Glomerular visceral epithelial cell (primary cell): ENCODE results near the gene SERTAD2.

ENCODE experiments used
- DNase-seq: peaks from one replicate; pipeline ENCODE4 v3.0.0-alpha.2; 2016; ENCODE audit errors: extremely low spot score

Gene SERTAD2

DNA sequence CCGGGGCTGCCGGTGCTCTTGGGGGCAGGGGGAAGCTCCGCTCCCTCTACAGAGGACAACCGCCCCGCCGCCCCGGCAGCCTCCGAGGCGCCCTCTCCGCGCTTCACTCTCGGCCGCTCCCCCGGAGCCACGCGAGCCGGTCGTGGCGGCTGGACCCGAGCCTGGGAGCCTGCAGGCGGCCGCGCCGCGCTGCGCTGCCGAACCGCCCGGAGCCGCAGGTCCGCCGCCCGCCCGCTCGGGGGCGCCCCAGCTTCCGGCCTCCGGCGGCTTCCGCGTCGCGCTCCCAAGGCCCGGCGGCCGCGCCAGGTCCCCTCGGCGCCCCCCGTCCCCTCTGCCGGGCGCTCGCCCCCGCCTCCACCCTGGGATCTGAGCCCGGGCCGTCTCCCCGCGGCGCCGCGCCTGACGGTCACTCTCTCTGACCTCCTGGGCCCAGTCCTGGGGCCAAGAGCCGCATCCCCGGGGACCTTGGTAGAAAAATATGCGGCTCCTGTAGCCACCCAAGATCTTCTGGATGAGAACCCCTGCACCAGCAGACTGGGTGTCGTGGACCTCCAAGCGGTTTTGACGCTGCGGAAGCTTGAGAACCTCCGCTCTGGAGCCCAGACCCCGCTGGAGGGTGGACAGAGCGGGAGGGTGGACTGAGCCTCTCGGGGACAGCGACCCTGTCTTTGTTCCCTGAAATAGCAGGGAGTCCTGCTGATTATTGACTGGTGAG lies 44.3 kb downstream of the SERTAD2 start:
- peak; percentile 23 for DNase-seq

DNA sequence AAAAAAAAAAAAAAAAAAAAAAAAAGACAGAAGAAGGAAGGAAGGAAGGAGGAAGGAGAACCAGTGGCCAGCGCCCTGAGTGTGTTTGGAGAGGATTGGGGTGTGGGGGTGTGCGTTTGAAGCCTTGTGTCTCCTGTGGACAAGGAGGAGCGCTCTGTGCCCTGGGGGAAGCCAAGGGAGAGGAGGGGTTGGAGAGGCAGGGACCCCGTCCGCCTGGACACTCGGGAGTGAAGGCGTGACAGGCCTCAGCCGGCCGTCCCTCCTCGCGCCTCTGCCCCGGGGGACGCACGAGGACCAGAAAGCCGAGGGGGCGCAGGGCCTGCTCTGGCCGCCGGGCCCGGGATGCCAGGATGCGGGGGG lies 44.9 kb downstream of the SERTAD2 start:
- no peak for DNase-seq

DNA sequence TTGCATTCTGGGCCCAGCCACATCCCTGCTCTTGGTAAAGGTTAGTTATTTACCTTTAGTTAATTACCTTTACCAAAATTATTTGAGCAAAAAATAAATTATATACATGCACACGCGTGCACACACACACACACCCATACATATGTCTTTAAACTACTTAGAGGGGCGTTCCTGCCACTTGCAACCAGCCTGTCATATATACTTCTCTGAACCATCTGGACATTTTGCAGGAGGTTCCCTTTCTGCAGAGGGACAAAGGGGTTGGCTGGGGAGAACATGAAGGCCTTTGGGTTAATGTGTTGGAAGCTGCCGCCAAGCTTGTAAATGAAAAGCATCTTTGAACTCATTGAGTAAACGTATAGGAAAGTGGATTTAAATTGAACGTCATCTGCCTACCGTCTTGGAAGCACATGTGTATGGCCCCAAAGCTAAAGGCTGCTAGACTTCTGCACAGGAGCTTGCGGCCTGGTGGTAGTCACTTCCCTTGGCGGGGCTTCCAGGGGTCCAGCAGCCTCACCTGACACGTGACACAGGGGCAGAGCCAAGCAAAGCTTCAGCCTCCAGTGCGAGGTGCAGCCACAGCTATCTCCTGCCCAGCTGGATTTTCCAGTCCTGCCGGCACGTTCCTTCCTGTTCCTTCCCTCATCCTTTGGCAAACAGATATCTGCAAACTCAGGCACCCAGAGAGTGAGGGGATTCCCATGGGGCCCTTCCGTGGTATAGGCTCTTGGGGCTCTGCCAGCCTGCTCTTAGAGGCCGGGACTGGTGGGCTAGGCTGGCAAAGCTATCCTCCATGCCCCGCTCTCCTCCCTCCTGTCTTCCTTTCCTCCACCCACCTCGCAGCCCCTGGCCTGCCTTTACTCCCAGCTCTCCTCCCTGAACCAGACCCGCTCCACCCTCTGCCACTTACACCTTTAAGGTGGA lies 46.1 kb downstream of the SERTAD2 start:
- DNase-seq, result no peak

DNA sequence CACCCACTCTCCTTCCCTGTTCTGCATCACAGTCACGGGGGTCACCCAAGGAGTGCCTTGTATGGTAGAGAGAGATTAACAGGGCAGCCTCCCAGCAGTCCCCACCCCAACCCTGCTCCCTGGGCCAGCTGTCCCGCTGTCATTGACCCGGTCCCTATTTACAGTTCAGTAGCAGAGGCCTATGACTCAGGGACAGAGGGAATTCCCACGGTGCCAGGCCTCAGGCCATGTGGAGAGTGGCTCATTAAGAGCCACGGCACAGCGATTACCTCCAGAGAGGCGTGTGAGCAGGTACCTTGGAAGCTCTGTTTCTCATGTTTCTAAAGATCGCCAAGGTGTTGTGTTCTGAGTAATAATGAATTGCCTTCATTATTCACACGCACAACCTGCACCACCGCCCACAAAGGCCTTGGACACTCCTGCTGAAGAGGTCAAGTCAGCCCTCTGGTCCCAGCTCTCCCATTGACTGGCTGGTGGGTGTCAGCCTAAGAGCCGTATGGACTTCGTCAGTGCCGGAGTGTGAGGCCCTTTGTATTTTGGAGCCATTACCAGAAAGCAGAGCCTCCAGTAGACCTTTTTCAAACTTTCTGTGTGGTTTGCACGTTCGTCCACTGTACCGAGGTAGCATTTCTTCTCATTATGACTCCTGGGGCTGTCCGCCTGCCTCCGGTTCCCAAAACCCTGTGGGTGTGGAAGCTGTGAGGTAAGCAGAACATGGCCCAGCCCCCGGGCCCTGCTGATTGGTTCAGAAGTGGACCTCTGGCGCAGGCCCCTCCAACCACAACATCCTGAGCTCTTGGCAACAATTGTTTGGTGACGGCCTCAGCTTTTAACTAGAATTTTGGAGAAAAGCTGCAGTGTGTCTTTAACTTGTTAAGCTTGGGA lies 47.0 kb downstream of the SERTAD2 start:
- peak; percentile 8 for DNase-seq

DNA sequence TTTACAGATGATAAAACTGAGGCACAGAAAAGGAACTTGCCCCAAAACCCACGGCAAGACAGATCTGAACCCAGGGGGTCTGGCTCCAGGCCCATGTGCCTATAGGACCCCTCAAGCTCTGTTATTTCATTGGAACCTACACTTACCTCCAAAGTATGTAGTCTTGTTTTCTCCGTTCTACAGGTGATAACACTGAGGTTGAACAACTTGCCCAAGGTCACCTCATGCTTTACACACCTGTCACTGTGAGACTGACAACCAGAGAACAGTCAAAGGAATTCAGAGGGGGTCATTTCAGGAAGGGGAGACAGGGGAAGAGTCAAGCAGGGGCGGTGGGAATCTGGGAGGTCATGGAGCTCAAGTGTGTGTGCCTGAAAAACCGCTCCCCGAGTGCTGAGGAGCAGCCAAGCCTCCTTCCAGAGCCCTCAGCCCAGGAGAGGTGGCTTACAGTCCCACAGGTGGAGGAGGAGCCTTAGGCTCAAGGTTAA lies 47.7 kb downstream of the SERTAD2 start:
- no peak for DNase-seq

DNA sequence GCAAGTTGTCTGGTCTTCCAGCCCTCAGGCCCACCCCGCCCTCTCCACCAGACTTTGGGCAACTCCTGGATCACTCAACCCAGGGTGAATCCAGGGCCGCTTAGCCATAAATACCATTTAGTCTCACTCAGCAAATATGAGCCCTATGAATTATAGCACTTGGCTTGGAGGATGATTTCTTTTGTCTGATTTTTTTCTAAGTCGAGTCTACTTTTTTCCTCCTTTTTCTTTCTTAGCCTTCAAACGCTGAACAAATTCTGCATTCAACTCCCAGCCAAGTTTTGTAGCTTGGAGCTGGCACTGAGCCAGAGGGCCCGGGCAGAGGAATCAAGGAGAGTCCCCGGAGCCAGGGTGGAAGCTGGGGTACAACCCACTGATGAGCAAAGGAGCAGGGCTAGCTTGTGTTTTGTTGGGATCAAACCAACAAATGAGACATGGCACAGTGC lies 48.7 kb downstream of the SERTAD2 start:
- no peak for DNase-seq

DNA sequence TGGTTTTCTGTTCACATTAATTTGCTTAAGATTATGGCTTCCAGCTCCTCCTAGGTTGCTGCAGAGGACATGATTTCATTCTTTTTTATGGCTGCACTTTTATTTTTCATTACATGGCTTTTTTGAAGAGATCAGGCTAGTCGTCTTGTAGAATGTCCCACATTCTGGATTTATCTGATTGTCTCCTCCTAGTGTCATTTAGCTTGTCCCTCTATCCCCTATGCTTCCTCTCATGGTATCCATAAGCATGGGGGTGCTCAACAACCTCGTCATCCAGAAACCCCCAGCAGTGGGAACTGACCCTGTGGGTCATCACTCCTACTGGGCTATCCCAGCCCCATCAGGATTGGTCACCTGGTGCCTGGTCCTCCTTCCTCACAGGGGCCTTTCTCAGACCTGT lies 49.6 kb downstream of the SERTAD2 start:
- no peak for DNase-seq

DNA sequence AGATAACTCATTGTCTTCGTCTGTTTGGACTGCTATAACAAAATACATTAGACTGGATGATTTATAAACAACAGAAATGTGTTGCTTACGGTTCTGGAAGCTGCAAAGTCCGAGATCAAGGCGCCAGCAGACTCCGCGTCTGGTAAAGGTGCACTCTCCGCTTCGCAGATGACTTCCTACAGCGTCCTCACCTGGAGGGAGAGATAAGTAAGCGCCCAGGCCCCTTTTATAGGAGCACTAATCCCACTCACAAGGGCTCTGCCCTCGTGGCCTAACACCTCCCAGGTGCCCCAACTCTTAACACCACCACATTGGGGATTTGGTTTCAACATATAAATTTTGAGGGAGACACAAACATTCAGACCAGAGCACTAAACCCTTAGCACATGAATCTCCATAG lies 51.3 kb downstream of the SERTAD2 start:
- no peak for DNase-seq

DNA sequence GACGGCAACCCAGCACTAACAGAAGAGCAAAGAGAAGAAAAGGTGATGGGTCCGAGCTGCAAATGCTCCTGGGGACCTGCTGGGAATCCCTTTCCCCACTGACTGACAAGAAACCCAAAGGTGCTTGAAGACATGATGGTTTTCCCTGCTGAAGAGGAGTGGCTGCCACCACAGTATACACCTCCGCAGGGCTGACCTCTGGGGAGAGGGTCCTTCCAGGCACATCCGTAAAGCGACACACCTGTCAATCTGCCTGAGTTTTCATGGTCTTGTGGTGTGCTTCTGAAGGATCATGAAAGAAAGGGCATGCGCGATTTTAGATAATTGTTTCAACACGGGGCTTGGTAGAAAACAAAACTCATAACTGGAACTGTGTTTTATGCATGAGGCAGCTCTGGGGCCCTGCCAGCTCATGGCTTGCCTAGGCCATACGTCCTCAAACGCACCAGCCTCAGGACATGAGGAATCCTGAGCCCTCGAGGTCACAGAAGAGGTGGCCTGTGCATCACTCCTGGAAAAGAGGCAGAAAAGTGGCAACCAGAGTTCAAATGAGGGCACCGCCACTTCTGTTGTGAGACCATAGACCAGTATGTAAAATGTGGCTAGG lies 51.8 kb downstream of the SERTAD2 start:
- DNase-seq, result no peak

DNA sequence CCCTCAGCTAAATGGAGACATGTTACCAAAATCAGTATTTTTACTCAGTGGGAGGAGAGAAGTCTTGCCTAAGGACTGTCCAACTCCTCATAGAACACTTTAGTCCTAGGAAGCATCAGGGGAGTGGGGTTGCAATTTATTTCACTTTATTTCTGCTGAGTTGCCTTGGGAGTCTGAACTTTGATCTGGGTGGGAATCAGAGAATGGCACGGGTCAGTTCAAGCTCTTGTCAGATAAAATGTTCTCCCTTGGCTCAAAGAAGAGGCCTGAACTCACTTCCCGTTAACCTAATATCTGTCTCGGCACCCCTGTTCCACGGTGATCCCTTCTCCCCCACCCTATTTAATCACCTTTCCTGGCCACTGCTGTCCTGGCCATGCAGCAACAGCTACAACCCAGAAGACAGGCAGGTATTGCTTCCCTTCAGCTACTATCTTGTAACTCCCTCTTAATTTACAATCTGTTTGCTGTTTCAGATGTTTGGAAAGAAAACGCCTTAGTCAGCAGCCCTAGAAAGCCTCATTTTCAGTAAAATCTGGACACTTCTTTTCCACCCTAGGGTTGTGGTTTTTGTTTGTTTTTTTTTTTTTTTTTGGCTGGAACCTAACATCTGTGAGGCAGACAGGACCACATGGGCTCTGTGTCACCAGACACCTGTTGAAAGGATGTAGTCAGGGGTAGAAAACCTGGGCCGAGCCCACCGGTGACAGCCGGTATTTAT lies 52.5 kb downstream of the SERTAD2 start:
- DNase-seq, result no peak

DNA sequence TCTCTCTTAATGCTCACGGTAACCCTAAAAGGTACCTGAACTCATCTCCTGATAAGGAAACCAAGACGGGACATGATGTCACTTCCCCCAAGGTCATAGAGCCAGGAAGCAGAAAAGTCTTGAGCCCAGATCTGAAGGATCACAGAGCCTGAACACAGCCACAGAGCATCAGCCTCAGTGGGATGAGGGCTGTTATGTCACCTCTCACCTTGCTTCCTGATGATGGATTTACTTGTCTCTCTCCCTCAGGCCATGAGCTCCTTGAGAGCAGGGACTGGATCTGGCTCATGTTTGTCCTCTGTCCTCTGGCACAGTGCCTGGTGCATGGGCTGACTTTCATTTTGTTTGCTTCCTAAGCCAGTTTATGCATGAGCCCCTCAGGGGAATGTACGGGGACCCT lies 54.2 kb downstream of the SERTAD2 start:
- no peak for DNase-seq

DNA sequence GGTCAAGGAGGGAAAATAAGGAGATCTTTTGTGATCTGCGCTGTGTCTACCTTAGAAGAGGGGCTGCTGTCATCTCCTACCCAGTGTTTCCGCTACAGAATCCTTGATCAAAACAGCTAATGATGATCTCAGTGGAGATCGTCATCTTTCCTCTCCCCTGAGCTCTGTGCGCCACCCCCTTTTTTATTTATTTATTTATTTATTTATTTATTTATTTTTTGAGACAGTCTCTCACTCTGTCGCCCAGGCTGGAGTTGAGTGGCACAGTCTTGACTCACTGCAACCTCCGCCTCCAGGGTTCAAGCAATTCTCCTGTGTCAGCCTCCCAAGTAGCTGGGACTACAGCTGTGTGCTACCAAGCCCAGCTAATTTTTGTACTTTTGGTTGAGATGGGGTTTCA lies 55.5 kb downstream of the SERTAD2 start:
- no peak for DNase-seq

DNA sequence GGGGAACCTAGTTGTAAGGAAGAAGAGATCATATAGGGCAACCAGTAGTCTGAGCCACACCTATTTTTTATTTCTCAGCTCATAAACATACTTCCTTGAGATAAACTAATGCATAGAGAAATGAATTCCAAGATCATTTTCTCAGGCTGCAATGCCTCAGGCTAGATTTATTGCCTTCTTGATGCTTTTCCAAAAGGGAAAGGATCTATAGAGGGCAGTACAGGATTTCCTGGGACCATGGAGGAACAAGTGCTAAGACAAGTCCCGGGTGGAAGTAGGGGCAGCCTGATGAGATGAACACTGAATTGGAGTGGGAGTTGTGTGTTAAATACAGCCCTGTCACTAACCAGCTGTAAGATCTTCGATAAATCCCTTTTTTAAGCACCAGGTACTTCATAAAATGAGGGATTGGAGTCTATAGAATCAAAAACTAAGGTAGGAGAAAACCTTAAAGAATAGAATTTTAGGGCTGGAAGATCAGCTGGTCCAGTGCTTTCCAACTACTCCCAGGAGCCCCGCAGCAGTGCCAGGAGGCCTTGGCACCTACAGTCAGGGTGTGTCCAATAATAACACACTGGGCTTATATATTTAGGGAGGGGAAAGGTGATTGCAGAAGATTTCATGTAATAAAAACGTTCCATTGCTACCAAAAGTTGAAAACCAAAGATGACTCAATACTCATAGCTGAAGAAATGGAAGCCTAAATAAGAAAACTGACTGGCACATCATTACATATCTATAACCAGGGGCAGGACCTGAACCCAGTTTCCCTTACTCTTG lies 58.1 kb downstream of the SERTAD2 start:
- no peak for DNase-seq

DNA sequence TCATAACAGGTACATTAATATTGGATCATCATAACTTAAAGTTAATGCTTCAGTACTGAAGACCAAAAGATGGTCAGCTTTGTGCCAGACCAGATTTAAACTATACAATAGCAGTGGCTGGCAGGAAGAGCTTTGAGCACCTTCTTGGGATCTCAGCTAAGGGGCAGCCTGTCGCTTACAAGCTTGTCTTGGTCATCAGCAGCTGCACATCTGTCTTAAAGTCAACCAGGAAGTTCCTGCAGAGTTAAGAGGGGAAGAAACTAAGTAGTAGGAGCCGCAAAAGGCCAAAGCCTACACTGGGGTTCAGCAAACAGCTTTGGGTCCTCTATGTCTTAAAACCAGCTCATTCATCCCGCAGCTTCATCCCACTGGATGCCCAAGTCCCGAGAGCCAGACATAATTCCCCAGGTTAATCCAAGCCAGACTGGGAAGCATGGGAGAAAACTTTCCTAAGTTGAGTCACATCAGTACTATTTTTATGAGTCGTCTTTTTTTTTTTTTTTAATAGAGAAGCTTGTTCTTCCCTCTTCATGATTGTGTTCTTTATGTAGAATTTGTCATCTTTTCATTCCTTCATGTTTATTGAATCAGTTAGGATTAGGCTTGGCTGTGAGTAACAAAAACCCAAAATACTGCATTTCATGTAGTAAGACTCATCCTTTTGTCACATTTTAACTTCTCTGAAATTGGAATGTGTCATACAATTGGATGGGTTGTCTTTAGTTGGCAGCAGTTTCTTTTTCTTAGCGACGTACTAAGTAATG lies 59.3 kb downstream of the SERTAD2 start:
- peak; percentile 9 for DNase-seq

DNA sequence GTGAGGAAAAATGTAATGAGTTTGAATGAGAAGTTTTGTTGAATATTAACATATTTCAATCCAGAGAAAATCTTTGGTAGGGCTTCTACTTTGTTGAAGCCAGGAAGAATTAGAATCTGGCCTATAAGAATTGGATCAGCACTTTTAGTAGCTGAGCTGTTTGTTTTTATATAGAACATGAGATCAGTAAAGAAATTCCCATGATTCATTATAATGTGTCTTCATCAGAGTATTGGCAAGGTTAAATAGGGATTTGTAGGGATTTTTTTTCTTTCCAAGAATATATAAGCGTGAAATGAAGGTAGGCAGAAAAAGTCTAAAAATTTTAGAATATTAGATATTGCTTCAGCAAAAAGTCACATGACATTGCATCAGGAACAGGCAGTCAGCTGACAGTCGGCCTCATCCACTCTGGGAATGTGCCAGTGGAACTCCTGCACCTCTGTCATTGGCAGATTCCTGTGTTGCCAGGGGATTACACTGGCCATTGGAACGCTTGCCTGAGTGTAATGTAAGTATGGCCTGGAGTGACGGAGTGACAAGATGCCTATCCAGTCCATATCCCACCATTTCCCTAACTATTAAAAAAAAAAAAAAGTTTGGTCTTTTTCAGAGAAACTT lies 60.6 kb downstream of the SERTAD2 start:
- DNase-seq, result no peak

DNA sequence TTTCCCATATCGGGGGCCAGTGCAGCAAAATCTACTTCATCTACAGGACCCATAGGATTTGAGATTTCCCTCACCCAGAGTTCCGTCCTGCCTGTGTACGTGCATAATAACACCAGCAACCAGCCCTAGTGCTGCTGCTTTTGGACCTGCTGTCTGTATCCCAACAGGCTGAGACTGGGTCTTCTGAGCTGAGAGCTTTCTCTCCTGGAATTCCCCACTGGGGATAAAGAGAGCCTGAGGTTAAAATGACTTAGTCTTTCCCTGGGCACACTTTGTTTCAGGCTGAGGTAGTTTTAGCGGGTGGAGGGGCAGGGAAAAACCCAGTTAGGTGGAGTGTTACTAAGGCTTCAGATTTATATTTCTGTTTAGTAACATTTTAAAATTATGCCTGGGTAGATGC lies 62.5 kb downstream of the SERTAD2 start:
- DNase-seq, result peak; percentile 6

DNA sequence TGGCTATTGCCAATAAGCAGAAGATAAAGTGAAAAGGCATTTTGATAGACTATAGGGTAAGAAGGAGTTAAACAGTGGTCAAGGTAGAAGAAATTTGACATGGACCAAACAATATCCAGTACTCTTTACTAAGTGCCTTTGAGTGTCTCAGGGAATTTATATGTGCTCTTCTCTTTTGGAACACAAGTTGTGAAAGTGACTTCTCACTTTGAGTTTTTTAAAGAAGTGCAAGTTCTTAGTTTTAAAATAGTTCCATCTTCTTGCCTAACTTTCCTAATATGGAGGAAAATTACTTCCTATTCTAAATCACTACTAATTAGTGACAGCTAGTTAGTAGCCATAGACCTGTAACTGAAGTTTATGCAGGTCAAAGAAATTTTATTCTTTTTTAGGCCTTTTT lies 66.2 kb downstream of the SERTAD2 start:
- DNase-seq, result no peak

DNA sequence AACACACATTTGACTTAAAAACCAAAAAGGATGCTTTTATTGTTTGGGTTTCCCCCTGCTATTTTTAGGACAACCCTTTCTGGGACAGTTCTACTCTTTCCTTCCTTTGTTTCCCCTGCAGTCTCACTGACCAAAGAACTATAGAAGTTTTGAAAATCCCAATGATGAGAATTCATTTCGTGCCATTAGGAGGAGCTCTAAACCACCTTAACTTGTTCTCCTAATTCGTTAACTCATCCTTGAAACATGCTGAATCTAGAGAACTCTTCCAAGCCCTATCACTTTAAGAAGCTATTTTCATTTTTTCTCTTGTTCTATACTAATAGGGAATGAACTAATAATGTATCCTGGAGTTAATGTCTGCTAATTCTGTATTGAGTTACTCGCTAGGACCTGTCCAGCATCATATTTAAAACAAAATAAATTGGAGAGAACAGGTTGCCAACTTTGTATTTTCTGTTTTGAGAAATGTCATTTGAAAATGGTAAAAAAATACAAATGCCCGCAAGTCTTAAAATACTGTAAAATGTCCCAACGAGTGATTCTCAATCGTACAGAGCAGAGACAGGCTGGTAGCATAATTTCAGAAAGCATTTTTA lies 66.7 kb downstream of the SERTAD2 start:
- DNase-seq, result peak; percentile 37
